HG03025 (cell line): ENCODE results near the gene TEX9.
"Not testable (repeated sequence)": the region's sequence is repeated elsewhere in the genome, so short reads cannot be mapped to it uniquely, and the experiment has no call there.

Experiments
- ATAC-seq: cut with Tn5 transposase; IDR thresholded peaks from one replicate; pipeline ENCODE4 v1.9.1; 2021; ENCODE audit warnings: mild to moderate bottlenecking, moderate library complexity; ENCODE audit not compliant: unreplicated experiment, low FRiP score

The TEX9 gene

GRCh38 chr15:56365075-56365711, at the start of gene TEX9:
Gene TEX9, plus strand, starts transcription at chr15:56365426. Its CDS starts 25 bp downstream, at chr15:56365451.
- peak; percentile 86 for ATAC-seq

GRCh38 chr15:56316561-56316960, 48.7 kb upstream of the TEX9 start:
- ATAC-seq, result not testable (repeated sequence)

- ATAC-seq, result no peak
These were observed 44.9 kb upstream of the TEX9 start for GRCh38 chr15:56320316-56320715.

GRCh38 chr15:56320861-56321260, 44.4 kb upstream of the TEX9 start:
- no peak for ATAC-seq

- no peak for ATAC-seq
These were observed 42.8 kb upstream of the TEX9 start for GRCh38 chr15:56322444-56322843.

- ATAC-seq, result no peak
These were observed 41.8 kb upstream of the TEX9 start for GRCh38 chr15:56323435-56323834.

GRCh38 chr15:56325186-56325585, 40.0 kb upstream of the TEX9 start:
- no peak for ATAC-seq

GRCh38 chr15:56327721-56328502, 37.3 kb upstream of the TEX9 start:
- no peak for ATAC-seq

- ATAC-seq, result no peak
These were observed 28.0 kb upstream of the TEX9 start for GRCh38 chr15:56337084-56337725.

- no peak for ATAC-seq
These were observed 25.6 kb upstream of the TEX9 start for GRCh38 chr15:56339594-56339993.

- ATAC-seq, result no peak
These were observed 24.0 kb upstream of the TEX9 start for GRCh38 chr15:56341201-56341600.

GRCh38 chr15:56342653-56343052, 22.6 kb upstream of the TEX9 start:
- no peak for ATAC-seq

- ATAC-seq, result no peak
These were observed 21.3 kb upstream of the TEX9 start for GRCh38 chr15:56343879-56344278.

- ATAC-seq, result no peak
These were observed 20.9 kb upstream of the TEX9 start for GRCh38 chr15:56344336-56344735.

- ATAC-seq, result no peak
These were observed 18.8 kb upstream of the TEX9 start for GRCh38 chr15:56346414-56346813.

GRCh38 chr15:56349554-56349953, 15.7 kb upstream of the TEX9 start:
- ATAC-seq, result no peak

GRCh38 chr15:56351353-56351752, 13.9 kb upstream of the TEX9 start:
- ATAC-seq, result no peak

GRCh38 chr15:56351957-56352506, 13.2 kb upstream of the TEX9 start:
- no peak for ATAC-seq

- ATAC-seq, result no peak
These were observed 12.1 kb upstream of the TEX9 start for GRCh38 chr15:56353119-56353518.

- no peak for ATAC-seq
These were observed 11.5 kb upstream of the TEX9 start for GRCh38 chr15:56353740-56354139.

GRCh38 chr15:56356616-56357015, 8.6 kb upstream of the TEX9 start:
- ATAC-seq, result no peak
